HG03469 (cell line): ENCODE measurements around the gene MBOAT1.
"Not testable (repeated sequence)": the region's sequence is repeated elsewhere in the genome, so short reads cannot be mapped to it uniquely, and the experiment has no call there.

ENCODE experiments used
- ATAC-seq: cut with Tn5 transposase; IDR thresholded peaks from one replicate; pipeline ENCODE4 v1.9.1; 2021; ENCODE audit warnings: mild to moderate bottlenecking, moderate library complexity, moderate number of reproducible peaks; ENCODE audit not compliant: unreplicated experiment

Gene MBOAT1

GRCh38 chr6:20203561-20204511 is 8.4 kb downstream of the MBOAT1 start:
- no peak for ATAC-seq

DNA sequence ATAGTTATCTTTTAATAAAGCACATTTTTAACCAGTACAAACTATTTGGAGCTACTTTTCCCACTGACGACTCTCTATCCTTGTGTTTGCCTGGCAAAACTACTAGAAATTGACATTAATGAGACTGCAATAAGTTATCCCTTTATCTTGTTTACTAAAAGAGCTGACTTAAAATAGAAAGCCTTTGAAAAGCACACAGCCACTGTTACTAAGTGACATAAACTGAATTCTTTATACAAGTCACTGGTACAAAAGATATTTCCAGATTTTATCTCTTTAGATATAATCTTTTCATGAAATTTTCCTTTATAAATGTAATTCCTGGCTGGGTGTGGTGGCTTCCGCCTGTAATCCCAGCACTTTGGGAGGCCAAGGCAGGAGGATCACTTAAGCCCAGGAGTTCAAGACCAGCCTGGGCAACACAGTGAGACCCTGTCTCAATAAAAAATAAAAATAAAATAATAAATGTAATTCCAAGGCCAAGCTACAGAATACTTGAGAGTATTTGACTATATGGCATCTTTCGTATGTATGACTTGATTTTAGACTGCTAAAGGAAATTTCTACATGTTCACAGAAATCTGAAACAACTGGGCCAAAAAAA is 9.5 kb downstream of the MBOAT1 start:
- ATAC-seq = no peak

- ATAC-seq = no peak
Observed at GRCh38 chr6:20202324-20202658, 10.0 kb downstream of the MBOAT1 start.

- no peak for ATAC-seq
Observed at GRCh38 chr6:20200761-20201630, 11.3 kb downstream of the MBOAT1 start.

GRCh38 chr6:20198775-20199174 is 13.5 kb downstream of the MBOAT1 start:
- no peak for ATAC-seq

- no peak for ATAC-seq
Observed at GRCh38 chr6:20198156-20198774, 14.0 kb downstream of the MBOAT1 start.

GRCh38 chr6:20197251-20197650 is 15.0 kb downstream of the MBOAT1 start:
- ATAC-seq = no peak

- ATAC-seq = no peak
Observed at GRCh38 chr6:20192625-20193024, 19.6 kb downstream of the MBOAT1 start.

GRCh38 chr6:20191992-20192391 is 20.3 kb downstream of the MBOAT1 start:
- ATAC-seq = no peak

- no peak for ATAC-seq
Observed at GRCh38 chr6:20188630-20189075, 23.6 kb downstream of the MBOAT1 start.

DNA sequence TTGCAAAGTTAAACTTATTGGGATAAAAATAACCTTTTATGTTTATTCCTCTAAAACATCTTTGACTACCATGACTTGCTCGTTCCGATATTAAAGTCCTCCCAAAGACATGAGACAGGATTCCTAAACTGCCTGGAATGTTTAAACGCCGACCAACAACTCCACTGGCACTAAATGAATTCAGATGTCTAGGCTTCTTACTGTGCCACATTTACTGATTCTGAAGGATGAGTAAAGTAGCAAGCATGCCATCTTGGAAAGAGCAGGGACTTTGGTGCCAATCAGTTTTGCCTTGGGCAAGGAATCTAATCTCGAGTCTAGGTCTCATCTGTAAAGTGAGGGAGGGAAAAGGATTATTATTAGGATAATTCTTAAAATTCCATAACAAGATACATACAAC is 25.3 kb downstream of the MBOAT1 start:
- ATAC-seq = no peak

DNA sequence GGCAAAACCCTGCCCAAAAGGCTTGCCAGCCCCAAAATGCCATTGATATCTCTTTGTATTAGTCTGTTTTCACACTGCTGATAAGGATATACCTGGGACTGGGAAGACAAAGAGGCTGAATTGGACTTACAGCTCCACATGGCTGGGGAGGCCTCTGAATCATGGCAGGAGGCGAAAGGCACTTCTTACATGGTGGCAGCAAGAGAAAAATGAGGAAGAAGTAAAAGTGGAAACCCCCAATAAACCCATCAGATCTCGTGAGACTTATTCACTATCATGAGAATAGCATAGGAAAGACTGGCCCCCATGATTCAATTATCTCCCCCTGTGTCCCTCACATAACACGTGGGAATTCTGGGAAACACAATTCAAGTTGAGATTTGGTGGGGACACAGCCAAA is 28.6 kb downstream of the MBOAT1 start:
- no peak for ATAC-seq

DNA sequence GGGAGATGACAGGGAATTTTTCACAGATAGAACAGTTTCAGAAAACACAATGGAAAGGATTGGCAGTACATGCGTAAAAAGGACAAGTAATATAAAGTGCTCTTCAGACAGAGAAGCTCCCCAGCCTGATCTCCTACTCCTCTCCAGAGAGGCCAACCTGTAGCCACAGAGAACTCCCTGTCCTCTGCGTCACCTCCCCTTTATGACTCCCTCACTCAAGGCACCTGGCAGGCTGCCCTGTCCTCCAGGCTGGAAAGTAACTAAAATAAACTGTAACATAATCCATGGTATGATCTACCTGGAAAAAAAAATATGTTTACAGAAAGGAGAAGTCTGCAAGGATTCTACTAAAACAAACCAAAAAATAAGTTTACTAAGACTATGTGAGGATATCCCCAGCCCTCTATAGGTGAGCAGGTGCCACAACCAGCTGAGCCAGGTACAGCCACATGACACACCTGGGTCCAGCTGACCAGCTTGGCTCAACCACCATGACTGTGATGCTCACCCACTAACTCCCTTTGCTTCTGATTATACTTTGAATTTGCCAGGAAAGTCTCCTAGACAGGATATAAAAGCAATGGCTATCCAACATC is 29.2 kb downstream of the MBOAT1 start:
- no peak for ATAC-seq

DNA sequence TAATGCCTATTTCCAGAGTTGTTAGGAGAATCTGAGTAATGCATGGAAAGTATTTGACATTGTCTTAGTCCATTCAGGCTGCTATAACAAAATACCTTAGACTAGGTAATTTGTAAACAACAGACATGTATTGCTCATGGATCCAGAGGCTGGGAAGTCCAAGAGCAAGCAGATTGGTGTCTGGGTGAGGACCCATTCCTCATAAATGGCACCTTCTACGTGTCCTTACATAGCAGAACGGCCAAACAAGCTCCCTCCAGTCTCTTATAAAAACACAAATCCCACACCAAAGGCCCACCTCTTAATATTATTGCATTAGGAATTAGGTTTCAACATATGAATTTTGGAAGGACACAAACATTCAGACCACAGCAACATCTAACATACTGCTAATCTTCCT is 30.2 kb downstream of the MBOAT1 start:
- ATAC-seq = no peak

- no peak for ATAC-seq
Observed at GRCh38 chr6:20180935-20181334, 31.3 kb downstream of the MBOAT1 start.

- ATAC-seq = not testable (repeated sequence)
Observed at GRCh38 chr6:20179287-20180045, 32.8 kb downstream of the MBOAT1 start.

DNA sequence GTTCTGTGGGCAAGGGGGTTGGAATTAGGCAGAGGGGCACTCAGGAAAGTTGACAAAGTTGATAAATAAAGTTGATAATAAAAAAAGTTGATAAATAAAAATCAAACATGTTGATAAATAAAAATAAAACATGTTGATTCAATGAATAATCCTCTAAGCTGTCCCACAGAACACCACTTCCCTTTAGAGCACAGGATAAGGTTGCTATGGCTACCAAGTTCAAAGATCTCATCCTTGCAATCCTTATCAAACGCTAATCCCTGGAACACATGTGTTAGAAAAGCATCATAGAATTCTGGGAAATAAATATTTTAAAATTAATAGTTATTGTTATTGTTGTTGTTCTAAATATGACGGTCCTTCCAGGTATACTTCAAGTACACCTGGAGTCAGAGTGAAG is 33.9 kb downstream of the MBOAT1 start:
- ATAC-seq = no peak

DNA sequence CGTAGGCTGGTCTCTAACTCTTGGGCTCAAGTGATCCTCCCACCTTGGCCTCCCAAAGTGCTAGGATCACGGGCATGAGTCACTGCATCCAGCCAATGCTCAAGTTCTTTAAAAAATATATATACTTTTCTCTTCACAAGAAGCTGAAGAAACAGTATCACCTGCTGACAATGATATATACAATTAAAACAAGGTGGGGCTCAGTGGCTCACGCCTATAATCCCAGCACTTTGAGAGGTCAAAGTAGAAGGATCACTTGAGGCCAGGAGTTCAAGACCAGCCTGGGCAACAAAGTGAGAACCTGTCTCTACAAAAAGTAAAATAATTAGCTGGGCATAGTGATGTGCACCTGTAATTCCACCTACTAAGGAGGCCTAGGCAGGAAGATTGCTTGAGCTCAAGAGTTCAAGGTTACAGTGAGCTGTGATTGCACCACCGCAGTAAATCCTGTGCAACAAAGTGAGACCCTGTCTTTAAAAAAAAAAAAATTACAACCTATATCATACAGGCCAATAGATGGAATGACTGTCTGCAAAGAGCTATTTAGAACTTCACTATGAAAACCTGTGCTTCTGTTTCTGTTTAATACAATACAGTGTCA is 36.4 kb downstream of the MBOAT1 start:
- ATAC-seq = no peak
